H1 (cell line): ENCODE results near the gene BLCAP. TPM values are rescaled to one million over a fixed set of nuclear protein-coding genes. Genes with fewer than 3 reads are reported as not detected.

Experiments used
- ATF2 ChIP-seq: IDR thresholded peaks from 2 replicates; pipeline ENCODE4 v1.6.1; 2012; ENCODE audit warnings: low read length, inconsistent platforms
- BACH1 ChIP-seq: IDR thresholded peaks from 2 replicates; pipeline ENCODE4 v1.6.1; 2012; ENCODE audit warnings: low read length, improper control_type of control experiment
- CTCF ChIP-seq, 3 experiments: IDR thresholded peaks; 1 replicate in 2 of 3; 2 replicates in 1 of 3; pipeline versions ENCODE4 v1.5.1 to v1.6.1; 2011; ENCODE audit warnings: low read length in 3 of 3, mild to moderate bottlenecking in 3 of 3, inconsistent platforms in 2 of 3, low read depth in 1 of 3, moderate library complexity in 1 of 3; ENCODE audit not compliant: insufficient read depth in 1 of 3; ENCODE audit errors: control extremely low read depth in 1 of 3
- EP300 ChIP-seq, 2 experiments: IDR thresholded peaks; 1 replicate in 1 of 2; 2 replicates in 1 of 2; pipeline ENCODE4 v1.6.1; 2011 to 2012; ENCODE audit warnings: low read depth in 2 of 2, low read length in 2 of 2, mild to moderate bottlenecking in 2 of 2, borderline replicate concordance in 1 of 2, inconsistent platforms in 1 of 2, moderate library complexity in 1 of 2
- GABPA ChIP-seq: IDR thresholded peaks from 2 replicates; pipeline ENCODE4 v1.6.1; 2011; ENCODE audit warnings: mild to moderate bottlenecking, low read length, moderate library complexity, borderline replicate concordance; ENCODE audit not compliant: insufficient read depth
- KDM1A ChIP-seq: fragments of 200-600, 300-600 bp; sonication (generic); IDR thresholded peaks from 2 replicates; pipeline ENCODE4 v1.7.1; 2016; ENCODE audit warnings: mild to moderate bottlenecking, low read length, borderline replicate concordance
- KDM4A ChIP-seq: IDR thresholded peaks from one replicate; pipeline ENCODE4 v1.7.1; 2012; ENCODE audit warnings: low read depth, mild to moderate bottlenecking, moderate library complexity, low read length, inconsistent platforms; ENCODE audit not compliant: severe bottlenecking
- KDM5A ChIP-seq: fragments of 200-600 bp; IDR thresholded peaks from 2 replicates; pipeline ENCODE4 v1.7.1; 2012; ENCODE audit warnings: mild to moderate bottlenecking, low read length, inconsistent platforms, mixed read lengths
- POLR2AphosphoS5 ChIP-seq: IDR thresholded peaks from 2 replicates; pipeline ENCODE4 v1.6.1; 2011; ENCODE audit warnings: low read depth, low read length
- RBBP5 ChIP-seq: IDR thresholded peaks from 2 replicates; pipeline ENCODE4 v1.7.1; 2012; ENCODE audit warnings: low read depth, mild to moderate bottlenecking, inconsistent platforms, low read length, moderate library complexity, borderline replicate concordance
- SP4 ChIP-seq: IDR thresholded peaks from 2 replicates; pipeline ENCODE4 v1.6.1; 2012; ENCODE audit warnings: low read length, inconsistent platforms
- SRF ChIP-seq: IDR thresholded peaks from 2 replicates; pipeline ENCODE4 v1.6.1; 2011; ENCODE audit warnings: mild to moderate bottlenecking, low read depth, low read length, moderate library complexity
- TAF1 ChIP-seq: IDR thresholded peaks from 2 replicates; pipeline ENCODE4 v1.6.1; 2011; ENCODE audit warnings: mild to moderate bottlenecking, low read depth, low read length
- TAF7 ChIP-seq: optimal IDR thresholded peaks from 2 replicates; pipeline ENCODE3; 2011; ENCODE audit warnings: low read depth, mild to moderate bottlenecking, inconsistent platforms, low read length, moderate library complexity, borderline replicate concordance
- TBP ChIP-seq: IDR thresholded peaks from 2 replicates; pipeline ENCODE4 v1.6.1; 2011; ENCODE audit warnings: low read depth, low read length, improper control_type of control experiment
- USF2 ChIP-seq: IDR thresholded peaks from 2 replicates; pipeline ENCODE4 v1.6.1; 2011; ENCODE audit warnings: low read length, improper control_type of control experiment
- YY1 ChIP-seq: IDR thresholded peaks from 2 replicates; pipeline ENCODE4 v1.6.1; 2011; ENCODE audit warnings: low read depth, mild to moderate bottlenecking, low read length
- polyA plus RNA-seq, 7 experiments: library from polyadenylated mRNA; depleted of rRNA in 3 of 7; stranded (reverse) in 5 of 7; unstranded in 2 of 7; fragments of >200 nt in 5 of 7; fragments of 200-250 nt in 2 of 7; gene quantifications; 1 replicate in 5 of 7; 2 replicates in 1 of 7; 4 replicates in 1 of 7; pipeline versions ENCODE4 v1.2.1 to v1.2.3, GENCODE V29; 2011 to 2013; ENCODE audit warnings: missing spikeins in 2 of 7, mixed read lengths in 2 of 7
- total RNA-seq: library from RNA; stranded (reverse); fragmentation: NEBNext Ultra II Directional; extraction: Animal tissue kit (Norgen Biotek cat#: 25700); gene quantifications from 2 replicates; pipeline ENCODE4 v1.2.1, GENCODE V29; 2021

The BLCAP gene
- total and polyA plus RNA-seq, 2 of the 8 experiments (the other 6 are each of a cell fraction or from before 2014, with no cell fraction given) = 60.3 to 72.2 TPM

GRCh38 chr20:37527638-37528445, at the start of gene BLCAP (continued):
- TF ChIP-seq TBP (peak; percentile 81), YY1 (peak; percentile 82), EP300 (IDR thresholded peaks at IDR 0.05; ENCODE audit: borderline replicate concordance in 1 of 2, low read depth in 2 of 2, low read length in 2 of 2) (no peak), SP4 (peak; percentile 100), TAF1 (peak; percentile 87), GABPA (no peak), CTCF (IDR thresholded peaks at IDR 0.05; ENCODE audit: control extremely low read depth in 1 of 3, insufficient read depth in 1 of 3, low read depth in 1 of 3, low read length in 3 of 3) (0 out of 4 replicates have a peak, but pooled peaks of 1 of the 3 experiments have one; percentile 1), TAF7 (peak; percentile 61), KDM1A (no peak), POLR2AphosphoS5 (peak; percentile 95), USF2 (no peak), SRF (no peak), ATF2 (0 out of 2 replicates have a peak, but pooled peaks have one; percentile 47), KDM4A (peak; percentile 68), KDM5A (no peak), RBBP5 (peak; percentile 53; the same call in 1 of the 2 replicates), BACH1 (peak; percentile 38; the same call in 1 of the 2 replicates)
